Measurements from ENCODE around the gene CTCF. TPM values are rescaled to one million over a fixed set of nuclear protein-coding genes. Genes with fewer than 3 reads are reported as not detected.

Gene CTCF
- total and polyA plus RNA-seq, 4 donors, result 10.1 to 35.3 (median 15.5) TPM

- TF ChIP-seq MAX (IDR thresholded peaks at IDR 0.05) (no peak), FOXA1 (IDR thresholded peaks at IDR 0.05) (no peak), SP1 (IDR thresholded peaks at IDR 0.05) (no peak), TAF1 (conservative IDR thresholded peaks at IDR 0.05) (no peak), ZBTB33 (IDR thresholded peaks at IDR 0.05) (no peak), EGR1 (IDR thresholded peaks at IDR 0.05; ENCODE audit: low read depth in 2 of 2) (no peak), CTCF (IDR thresholded peaks at IDR 0.05; ENCODE audit: low read depth, low read length, missing input control) (no peak), RAD21 (IDR thresholded peaks at IDR 0.05) (no peak), YY1 (IDR thresholded peaks at IDR 0.05) (no peak), FOXA2 (IDR thresholded peaks at IDR 0.05) (no peak), JUND (IDR thresholded peaks at IDR 0.05) (no peak), NR2F2 (IDR thresholded peaks at IDR 0.05) (no peak), HNF4G (IDR thresholded peaks at IDR 0.05) (no peak), HNF4A (conservative IDR thresholded peaks at IDR 0.05) (no peak), GABPA (IDR thresholded peaks at IDR 0.05 in 1 of 2, conservative IDR thresholded peaks at IDR 0.05 in 1 of 2) (no peak)
- TF ChIP-seq, protein P1, sequence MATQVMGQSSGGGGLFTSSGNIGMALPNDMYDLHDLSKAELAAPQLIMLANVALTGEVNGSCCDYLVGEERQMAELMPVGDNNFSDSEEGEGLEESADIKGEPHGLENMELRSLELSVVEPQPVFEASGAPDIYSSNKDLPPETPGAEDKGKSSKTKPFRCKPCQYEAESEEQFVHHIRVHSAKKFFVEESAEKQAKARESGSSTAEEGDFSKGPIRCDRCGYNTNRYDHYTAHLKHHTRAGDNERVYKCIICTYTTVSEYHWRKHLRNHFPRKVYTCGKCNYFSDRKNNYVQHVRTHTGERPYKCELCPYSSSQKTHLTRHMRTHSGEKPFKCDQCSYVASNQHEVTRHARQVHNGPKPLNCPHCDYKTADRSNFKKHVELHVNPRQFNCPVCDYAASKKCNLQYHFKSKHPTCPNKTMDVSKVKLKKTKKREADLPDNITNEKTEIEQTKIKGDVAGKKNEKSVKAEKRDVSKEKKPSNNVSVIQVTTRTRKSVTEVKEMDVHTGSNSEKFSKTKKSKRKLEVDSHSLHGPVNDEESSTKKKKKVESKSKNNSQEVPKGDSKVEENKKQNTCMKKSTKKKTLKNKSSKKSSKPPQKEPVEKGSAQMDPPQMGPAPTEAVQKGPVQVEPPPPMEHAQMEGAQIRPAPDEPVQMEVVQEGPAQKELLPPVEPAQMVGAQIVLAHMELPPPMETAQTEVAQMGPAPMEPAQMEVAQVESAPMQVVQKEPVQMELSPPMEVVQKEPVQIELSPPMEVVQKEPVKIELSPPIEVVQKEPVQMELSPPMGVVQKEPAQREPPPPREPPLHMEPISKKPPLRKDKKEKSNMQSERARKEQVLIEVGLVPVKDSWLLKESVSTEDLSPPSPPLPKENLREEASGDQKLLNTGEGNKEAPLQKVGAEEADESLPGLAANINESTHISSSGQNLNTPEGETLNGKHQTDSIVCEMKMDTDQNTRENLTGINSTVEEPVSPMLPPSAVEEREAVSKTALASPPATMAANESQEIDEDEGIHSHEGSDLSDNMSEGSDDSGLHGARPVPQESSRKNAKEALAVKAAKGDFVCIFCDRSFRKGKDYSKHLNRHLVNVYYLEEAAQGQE (IDR thresholded peaks at IDR 0.05), result no peak
- TF ChIP-seq, protein P2, sequence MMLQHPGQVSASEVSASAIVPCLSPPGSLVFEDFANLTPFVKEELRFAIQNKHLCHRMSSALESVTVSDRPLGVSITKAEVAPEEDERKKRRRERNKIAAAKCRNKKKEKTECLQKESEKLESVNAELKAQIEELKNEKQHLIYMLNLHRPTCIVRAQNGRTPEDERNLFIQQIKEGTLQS (IDR thresholded peaks at IDR 0.05), result no peak
- Histone ChIP-seq H3K36me3 (ENCODE audit: control insufficient read depth in 4 of 4, insufficient read depth in 3 of 4, low read depth in 1 of 4, low read length in 3 of 4) (peaks cover 0 to 5% (median 2%) of the 10 kb centered on the region in 4 donors), H3K4me3 (ENCODE audit: low read depth in 1 of 3, low read length in 3 of 3) (no peak overlapping the region), H3K27me3 (ENCODE audit: control insufficient read depth in 4 of 4, insufficient read depth in 4 of 4, low read length in 3 of 4) (no peaks in the 10 kb centered on the region), H3K9me3 (ENCODE audit: control insufficient read depth in 4 of 4, low read length in 3 of 4) (no peaks in the 10 kb centered on the region), H3K4me1 (ENCODE audit: control insufficient read depth in 4 of 4, insufficient read depth in 4 of 4, low read length in 3 of 4) (peaks cover 0 to 7% (median 4%) of the 10 kb centered on the region in 4 donors), H3K9ac (ENCODE audit: low read depth in 1 of 2, low read length in 2 of 2) (no peak overlapping the region), H3K27ac (ENCODE audit: low read depth in 1 of 2, low read length in 2 of 2) (no peak overlapping the region)
- WGBS, result 94% methylated on average over 2 of the region's 2 CpGs
- no peak for DNase-seq (ENCODE audit: low spot score)
Observed at GRCh38 chr16:67551972-67552371, 10.4 kb upstream of the CTCF start.
